Measurements from ENCODE around the gene PTPRN2. TPM values are rescaled to one million over a fixed set of nuclear protein-coding genes. Genes with fewer than 3 reads are reported as not detected.

The PTPRN2 gene
- total RNA-seq, 4 donors from 2014 or later = 6.6 to 10.7 (median 8.2) TPM

DNA sequence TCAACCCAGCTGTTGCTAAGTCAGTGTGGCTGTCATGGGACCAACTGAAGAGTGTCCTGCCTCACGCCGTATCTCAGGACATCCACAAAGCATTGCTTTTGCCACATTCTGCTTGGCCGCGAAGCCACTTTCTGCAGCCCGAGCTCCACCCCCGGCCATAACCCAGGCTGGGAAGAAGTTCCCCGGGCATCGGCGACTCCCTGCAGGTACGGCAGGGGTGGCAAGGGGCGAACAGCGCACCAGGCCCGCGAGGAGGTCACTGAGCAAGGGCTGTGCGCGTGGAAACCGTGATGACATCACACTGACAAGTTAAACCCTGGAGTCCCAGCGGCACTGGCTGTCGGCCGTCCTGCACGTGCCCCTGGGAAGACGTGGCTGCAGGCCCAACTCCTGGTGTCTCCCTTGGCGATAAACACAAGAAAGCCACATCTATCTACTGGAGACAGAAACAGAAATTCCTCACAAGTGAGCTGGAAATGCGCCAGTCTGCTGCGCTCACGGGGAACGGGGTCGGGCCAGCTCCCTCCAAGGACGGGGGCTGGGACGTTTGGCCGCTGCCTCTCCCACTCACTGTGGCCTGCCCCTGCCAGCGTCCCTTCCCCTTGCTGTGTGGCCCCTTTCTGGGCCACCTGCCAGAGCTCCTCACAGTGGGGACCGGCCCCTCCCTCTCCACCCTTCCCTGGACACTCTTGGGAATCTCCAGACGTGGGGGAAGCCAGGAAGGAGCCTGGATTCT, 924.5 kb downstream of the PTPRN2 start:
- 60 to 65% methylated on average over 34 of the region's 34 CpGs for WGBS, 2 donors
- DNase-seq (ENCODE audit: low spot score in 2 of 2) = no peak
- H3K4me3 ChIP-seq = no peak overlapping the region

DNA sequence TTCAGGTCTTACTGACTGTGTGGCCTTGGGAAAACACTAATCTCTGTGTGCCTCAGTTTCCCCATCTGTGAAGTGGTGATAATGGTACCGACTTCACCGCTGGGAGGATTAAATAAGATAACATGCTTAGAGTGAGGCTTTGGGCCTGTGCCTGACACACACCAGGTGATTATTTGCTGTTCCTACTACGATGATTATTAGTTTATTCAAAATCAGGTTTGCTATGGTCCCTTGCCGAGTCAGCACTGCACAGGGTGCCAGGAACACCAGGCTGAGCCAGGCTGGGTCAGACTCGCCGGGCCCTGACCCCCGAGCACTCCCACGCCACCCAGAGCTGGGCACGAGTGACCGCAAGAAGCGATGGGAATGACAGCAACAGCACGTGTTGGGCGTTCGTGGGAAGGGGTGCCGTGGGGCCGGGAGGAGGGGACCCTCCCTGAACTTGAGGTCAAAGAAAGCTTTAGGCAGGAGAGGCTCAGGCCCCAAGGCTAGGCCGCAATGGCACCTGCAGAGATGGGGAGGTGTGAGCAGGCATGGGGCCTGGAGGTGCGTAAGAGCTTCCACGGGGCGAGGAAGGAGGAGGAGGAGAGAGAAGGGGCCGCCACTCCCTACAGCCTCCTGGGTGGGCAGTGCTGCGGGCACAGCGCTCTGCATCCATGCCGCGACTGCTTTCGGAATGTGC, 925.4 kb downstream of the PTPRN2 start:
- no peak for TF ChIP-seq CTCF (IDR thresholded peaks at IDR 0.05)
- TF ChIP-seq POLR2A (IDR thresholded peaks at IDR 0.05) = no peak
- TF ChIP-seq EP300 (IDR thresholded peaks at IDR 0.05) = no peak
- Histone ChIP-seq H3K27ac (no peak overlapping the region), H3K9me3 (no peaks in the 10 kb centered on the region), H3K4me1 (no peaks in the 10 kb centered on the region), H3K27me3 (no peaks in the 10 kb centered on the region), H3K36me3 (no peaks in the 10 kb centered on the region), H3K4me3 (no peak overlapping the region)
- 91 to 95% methylated on average over 26 of the region's 26 CpGs for WGBS, 2 donors
- DNase-seq (ENCODE audit: low spot score in 2 of 2) = no peak

More for the DNA sequence above, 924.5 kb downstream of the PTPRN2 start:
- Histone ChIP-seq H3K27ac (no peak overlapping the region), H3K4me1 (no peaks in the 10 kb centered on the region), H3K27me3 (no peaks in the 10 kb centered on the region), H3K36me3 (no peaks in the 10 kb centered on the region), H3K9me3 (no peaks in the 10 kb centered on the region)
- no peak for TF ChIP-seq CTCF (IDR thresholded peaks at IDR 0.05)
- TF ChIP-seq EP300 (IDR thresholded peaks at IDR 0.05) = no peak
- TF ChIP-seq POLR2A (IDR thresholded peaks at IDR 0.05) = no peak

- 83 to 90% methylated on average over 5 to 11 of the region's 11 CpGs for whole genome bisulfite sequencing, 2 donors
- H3K27ac ChIP-seq = no peak overlapping the region
- no peaks in the 10 kb centered on the region for H3K27me3 ChIP-seq
- H3K9me3 ChIP-seq = no peaks in the 10 kb centered on the region
- TF ChIP-seq EP300 (IDR thresholded peaks at IDR 0.05) = no peak
- TF ChIP-seq CTCF (IDR thresholded peaks at IDR 0.05) = no peak
- TF ChIP-seq POLR2A (IDR thresholded peaks at IDR 0.05) = no peak
- no peaks in the 10 kb centered on the region for H3K36me3 ChIP-seq
- no peak for DNase-seq (ENCODE audit: low spot score in 2 of 2)
- no peaks in the 10 kb centered on the region for H3K4me1 ChIP-seq
- no peak overlapping the region for H3K4me3 ChIP-seq
Observed at GRCh38 chr7:157661611-157661975, 926.0 kb downstream of the PTPRN2 start.

DNA sequence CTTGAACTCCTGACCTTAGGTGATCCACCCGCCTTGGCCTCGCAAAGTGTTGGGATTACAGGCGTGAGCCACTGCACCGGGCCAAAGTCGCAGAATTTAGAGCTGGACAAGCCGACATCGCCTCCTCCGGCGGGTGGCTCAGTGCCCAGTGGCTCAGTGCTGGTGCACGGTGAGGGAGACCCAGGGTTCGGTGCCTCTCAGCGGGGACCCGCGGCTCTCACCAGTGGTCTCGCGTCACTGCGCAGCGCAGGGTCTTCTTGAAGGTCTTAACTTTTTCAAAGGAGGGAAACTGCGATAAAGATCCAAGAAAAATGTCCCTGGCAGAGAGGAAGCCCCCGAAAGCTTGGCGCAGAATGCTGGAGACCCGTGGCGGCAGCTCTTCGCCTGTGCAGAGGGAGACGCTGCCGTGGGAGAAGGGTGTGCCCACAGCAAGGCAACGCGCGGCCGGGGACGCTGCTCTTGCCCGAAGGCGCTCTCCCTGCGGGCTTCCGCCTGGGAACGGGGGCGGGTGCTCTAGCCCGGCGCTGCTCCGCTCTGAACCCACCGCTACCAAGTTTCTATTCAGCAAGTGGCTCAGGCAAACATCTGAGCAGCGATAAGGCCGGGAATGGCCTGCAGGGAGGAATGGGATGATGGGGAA, 926.5 kb downstream of the PTPRN2 start:
- TF ChIP-seq EP300 (IDR thresholded peaks at IDR 0.05) = no peak
- no peak for TF ChIP-seq POLR2A (IDR thresholded peaks at IDR 0.05)
- no peak for TF ChIP-seq CTCF (IDR thresholded peaks at IDR 0.05)
- no peaks in the 10 kb centered on the region for H3K36me3 ChIP-seq
- H3K27me3 ChIP-seq = no peaks in the 10 kb centered on the region
- no peak for DNase-seq (ENCODE audit: low spot score in 2 of 2)
- 77 to 84% methylated on average over 41 to 43 of the region's 43 CpGs for WGBS, 2 donors
- no peaks in the 10 kb centered on the region for H3K4me1 ChIP-seq
- peaks cover 0 to 4% (median 0%) of the 10 kb centered on the region in 4 donors for H3K9me3 ChIP-seq
- H3K4me3 ChIP-seq = no peak overlapping the region
- no peak overlapping the region for H3K27ac ChIP-seq
